HL-60 (cell line): ENCODE data around the gene ALDH1L1.
A peak's percentile ranks its signal among the peaks of the same experiment; 100 is the strongest.

Experiments
- DNase-seq, 2 experiments: peaks; one replicate each; pipeline ENCODE4 v3.0.0-alpha.2; 2010 to 2020; ENCODE audit warnings: low read depth in 1 of 2, low spot score in 1 of 2
- H3K27ac ChIP-seq: fragments of 250-450 bp; sonication (Bioruptor Pico); replicated peaks from 2 replicates; pipeline ENCODE4 v1.5.1; 2020; ENCODE audit warnings: mild to moderate bottlenecking, moderate library complexity
- H3K27me3 ChIP-seq: fragments of 250-450 bp; sonication (Bioruptor Pico); 2 replicates; pipeline ENCODE4 v1.5.1; 2021; ENCODE audit warnings: mild to moderate bottlenecking, moderate library complexity; ENCODE audit not compliant: insufficient read depth, poor library complexity, severe bottlenecking
- H3K4me3 ChIP-seq: replicated peaks from 2 replicates; pipeline ENCODE4 v1.5.1; 2011; ENCODE audit warnings: mild to moderate bottlenecking, control low read depth, low read length; ENCODE audit not compliant: insufficient read depth
- CTCF ChIP-seq: IDR thresholded peaks from one replicate; pipeline ENCODE4 v1.5.1; 2011; ENCODE audit warnings: low read length, control low read depth, inconsistent platforms; ENCODE audit not compliant: insufficient read depth
- GABPA ChIP-seq: IDR thresholded peaks from 2 replicates; pipeline ENCODE4 v1.6.1; 2012; ENCODE audit warnings: low read depth
- POLR2AphosphoS5 ChIP-seq: IDR thresholded peaks from 2 replicates; pipeline ENCODE4 v1.6.1; 2012; ENCODE audit warnings: low read depth
- REST ChIP-seq: IDR thresholded peaks from 2 replicates; pipeline ENCODE4 v1.6.1; 2012; ENCODE audit warnings: low read depth; ENCODE audit not compliant: insufficient replicate concordance
- SPI1 ChIP-seq: IDR thresholded peaks from 2 replicates; pipeline ENCODE4 v1.6.1; 2012; ENCODE audit warnings: low read depth, mild to moderate bottlenecking, borderline replicate concordance

The ALDH1L1 gene

DNA sequence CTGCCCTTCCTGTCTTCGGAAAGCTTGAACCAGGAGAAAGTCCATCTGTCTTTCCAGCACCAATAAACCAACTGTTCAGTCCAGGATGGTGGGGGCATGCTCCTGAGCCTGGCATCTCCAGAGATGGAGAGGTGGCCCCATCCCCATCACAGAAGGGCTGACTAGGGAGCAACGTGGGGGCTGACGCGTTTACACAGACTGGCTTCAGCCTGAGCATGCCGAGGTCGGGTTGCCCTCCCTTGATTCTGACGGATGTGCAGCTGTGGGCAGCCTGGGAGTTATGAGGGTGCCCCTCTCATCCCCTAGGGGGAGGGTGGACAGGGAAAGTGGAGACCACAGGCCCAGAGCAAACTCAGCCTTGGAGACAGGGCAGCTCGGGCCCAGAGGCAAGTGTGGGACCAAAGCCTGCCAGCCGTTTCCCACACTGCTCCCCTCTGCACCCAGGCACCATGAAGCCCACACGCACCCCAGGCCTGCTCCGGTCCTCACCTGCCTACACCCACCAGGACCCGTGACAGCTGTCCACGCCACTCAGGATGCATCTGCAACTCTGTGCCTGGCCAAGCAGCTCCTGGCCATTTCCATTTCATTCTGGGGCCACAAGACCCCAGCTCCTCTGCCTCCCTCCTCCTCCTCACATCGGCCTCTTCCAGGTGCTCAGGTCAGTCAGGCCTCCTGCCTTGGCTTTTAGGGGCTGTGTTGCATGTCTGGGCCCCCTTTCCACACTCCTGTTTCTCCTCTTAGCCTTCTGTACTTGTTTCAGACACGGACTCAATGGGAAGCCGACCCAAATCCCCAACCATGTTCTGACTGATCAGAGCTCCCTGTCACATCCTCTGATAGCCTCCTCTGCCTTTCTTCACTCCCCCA lies 48.3 kb downstream of the ALDH1L1 start:
- Histone ChIP-seq H3K27me3 (no peaks in the 10 kb centered on the region), H3K27ac (no peak overlapping the region), H3K4me3 (no peak overlapping the region)
- no peak for DNase-seq
- TF ChIP-seq GABPA (no peak), SPI1 (no peak), REST (no peak), POLR2AphosphoS5 (no peak), CTCF (no peak)

GRCh38 chr3:126130981-126131745 lies 49.2 kb downstream of the ALDH1L1 start:
- TF ChIP-seq REST (no peak), POLR2AphosphoS5 (no peak), SPI1 (no peak), CTCF (no peak), GABPA (no peak)
- no peak for DNase-seq
- H3K27me3 ChIP-seq, result no peaks in the 10 kb centered on the region
- no peak overlapping the region for H3K27ac ChIP-seq
- H3K4me3 ChIP-seq, result no peak overlapping the region

- DNase-seq, result peak; percentile 39 to 53
- H3K27ac ChIP-seq, result peak overlapping the region; percentile 48; the same call in 1 of the 2 replicates
- no peak overlapping the region for H3K4me3 ChIP-seq
- H3K27me3 ChIP-seq, result no peaks in the 10 kb centered on the region
- no peak for TF ChIP-seq REST
- no peak for TF ChIP-seq CTCF
- TF ChIP-seq POLR2AphosphoS5, result no peak
- no peak for TF ChIP-seq GABPA
- no peak for TF ChIP-seq SPI1
Measured at GRCh38 chr3:126130081-126130855, 50.1 kb downstream of the ALDH1L1 start.
